HG03095 (cell line): ENCODE data around the gene PACRG.

Source experiments
- ATAC-seq: cut with Tn5 transposase; IDR thresholded peaks from one replicate; pipeline ENCODE4 v1.9.1; 2021; ENCODE audit warnings: moderate library complexity; ENCODE audit not compliant: unreplicated experiment

Gene PACRG

GRCh38 chr6:163260111-163260895 lies 532.5 kb downstream of the PACRG start:
- ATAC-seq, result no peak

- no peak for ATAC-seq
Observed at GRCh38 chr6:163260911-163261310, 533.1 kb downstream of the PACRG start.

DNA sequence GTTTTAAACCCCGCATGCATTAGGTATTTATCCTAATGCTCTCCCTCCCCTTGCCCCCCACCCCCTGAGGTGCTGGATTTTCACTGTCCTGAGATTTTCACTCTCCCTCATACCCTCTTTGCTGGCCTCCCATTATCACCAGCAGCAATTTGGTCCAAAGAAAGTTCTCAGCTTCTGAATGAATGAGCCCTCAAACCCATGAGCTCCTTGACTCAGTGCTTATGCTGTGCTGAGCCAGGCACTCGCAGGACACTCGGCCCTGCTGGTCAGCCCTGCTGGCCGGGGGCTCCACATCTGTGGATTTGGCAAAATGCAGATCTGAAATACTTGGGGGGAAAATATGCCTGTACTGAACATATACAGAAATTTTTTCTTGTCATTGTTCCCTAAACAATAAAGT lies 533.6 kb downstream of the PACRG start:
- ATAC-seq, result no peak

- no peak for ATAC-seq
Observed at GRCh38 chr6:163262080-163262479, 534.3 kb downstream of the PACRG start.

- no peak for ATAC-seq
Observed at GRCh38 chr6:163263196-163263595, 535.4 kb downstream of the PACRG start.

- ATAC-seq, result no peak
Observed at GRCh38 chr6:163263998-163264661, 536.4 kb downstream of the PACRG start.

GRCh38 chr6:163264662-163265035 lies 536.9 kb downstream of the PACRG start:
- ATAC-seq, result no peak

DNA sequence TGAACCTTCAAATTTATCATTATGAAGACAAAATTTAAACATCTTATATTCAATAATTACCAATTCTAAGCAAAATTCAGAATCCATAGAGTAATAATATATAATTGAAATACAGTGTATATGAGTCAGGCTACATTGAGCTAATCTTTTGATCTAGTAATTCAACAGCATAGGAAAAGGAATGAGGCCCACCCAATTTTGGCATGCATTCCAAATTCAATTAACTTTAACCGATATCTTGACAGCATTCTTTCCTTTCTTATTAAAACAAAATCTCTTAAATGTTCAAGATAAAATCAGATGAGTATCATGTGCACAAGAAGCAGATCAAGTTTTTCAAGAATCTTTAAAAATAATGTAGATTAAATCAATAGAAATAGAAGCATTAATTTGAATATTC lies 553.9 kb downstream of the PACRG start:
- no peak for ATAC-seq

DNA sequence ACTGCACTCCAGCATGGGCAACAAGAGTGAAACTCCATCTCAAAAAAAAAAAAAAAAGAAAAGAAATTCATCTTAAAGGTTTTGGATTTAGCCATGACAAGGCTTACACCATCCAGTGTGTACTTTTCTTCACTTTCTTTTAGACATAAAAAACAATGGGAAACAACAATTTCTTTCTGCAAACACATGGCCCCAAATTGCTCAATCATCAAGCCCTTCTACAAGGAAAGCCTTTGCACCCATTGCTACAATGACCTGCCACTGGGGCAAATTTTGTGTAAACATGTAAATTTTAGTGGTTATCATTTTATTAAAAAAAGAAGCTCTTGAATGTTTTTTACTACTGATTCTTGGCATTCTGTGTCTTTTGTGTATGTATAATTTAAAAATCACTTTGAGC lies 554.9 kb downstream of the PACRG start:
- no peak for ATAC-seq

GRCh38 chr6:163284151-163284550 lies 556.4 kb downstream of the PACRG start:
- no peak for ATAC-seq

DNA sequence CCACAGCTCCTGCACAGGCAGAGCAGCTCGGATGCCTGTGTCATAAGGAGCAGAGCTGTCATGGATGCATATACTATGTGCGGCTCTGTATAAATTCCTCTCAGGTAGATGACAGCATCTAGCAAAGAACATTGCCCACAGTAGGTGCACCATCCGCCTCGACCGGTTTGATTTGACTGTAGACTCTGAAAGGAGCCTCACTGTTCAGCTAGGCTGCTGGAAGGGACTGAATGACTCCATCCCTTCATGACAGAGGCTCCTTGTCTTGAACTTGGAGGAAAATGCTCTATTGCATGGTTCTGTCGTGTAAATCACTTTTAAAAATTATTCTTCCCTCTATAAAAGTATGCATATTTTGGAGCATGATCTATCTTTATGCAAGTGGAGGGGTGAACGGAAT lies 557.9 kb downstream of the PACRG start:
- no peak for ATAC-seq

DNA sequence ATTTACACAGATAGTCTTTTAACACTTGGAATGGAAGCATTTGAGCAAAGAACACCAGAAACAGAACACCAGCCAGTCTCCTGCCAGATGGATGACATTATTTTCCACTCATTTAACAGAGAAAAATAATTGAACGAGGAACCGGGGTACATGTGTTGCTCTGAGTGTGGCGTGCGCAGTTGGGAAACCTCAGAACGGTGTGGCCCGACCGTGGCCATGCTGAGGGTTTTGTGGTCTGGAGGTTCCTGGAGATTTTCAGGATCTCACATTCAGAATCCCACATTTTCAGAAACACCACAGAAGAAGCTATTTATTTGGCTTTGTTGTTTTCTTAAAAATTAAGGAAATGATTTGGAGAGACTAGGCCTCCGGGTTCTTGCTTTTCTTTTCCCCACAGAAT lies 559.9 kb downstream of the PACRG start:
- ATAC-seq, result no peak

- ATAC-seq, result no peak
Observed at GRCh38 chr6:163288066-163288465, 560.3 kb downstream of the PACRG start.

GRCh38 chr6:163288915-163289314 lies 561.1 kb downstream of the PACRG start:
- no peak for ATAC-seq

DNA sequence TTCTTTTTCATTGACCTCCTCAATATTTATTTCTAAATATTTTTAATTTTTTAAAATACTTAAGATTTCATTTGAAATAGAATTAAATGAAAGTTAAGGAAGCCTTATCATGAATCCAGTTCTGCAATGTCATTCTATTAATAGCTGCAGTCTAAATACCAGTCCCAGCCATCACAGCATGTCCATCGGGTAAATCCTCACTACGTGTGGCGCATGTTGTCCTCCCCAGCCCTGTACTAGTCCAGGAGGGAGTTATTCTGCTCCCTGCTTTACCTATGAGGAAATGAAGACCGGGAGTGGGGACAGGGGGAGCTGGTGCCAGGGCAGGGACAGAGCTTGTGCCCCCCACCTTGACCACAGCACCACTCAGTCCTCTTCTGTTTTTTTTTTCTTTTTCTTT lies 561.7 kb downstream of the PACRG start:
- ATAC-seq, result no peak

- ATAC-seq, result no peak
Observed at GRCh38 chr6:163290545-163291274, 562.9 kb downstream of the PACRG start.

GRCh38 chr6:163291622-163292021 lies 563.8 kb downstream of the PACRG start:
- no peak for ATAC-seq

GRCh38 chr6:163293286-163293685 lies 565.5 kb downstream of the PACRG start:
- no peak for ATAC-seq

DNA sequence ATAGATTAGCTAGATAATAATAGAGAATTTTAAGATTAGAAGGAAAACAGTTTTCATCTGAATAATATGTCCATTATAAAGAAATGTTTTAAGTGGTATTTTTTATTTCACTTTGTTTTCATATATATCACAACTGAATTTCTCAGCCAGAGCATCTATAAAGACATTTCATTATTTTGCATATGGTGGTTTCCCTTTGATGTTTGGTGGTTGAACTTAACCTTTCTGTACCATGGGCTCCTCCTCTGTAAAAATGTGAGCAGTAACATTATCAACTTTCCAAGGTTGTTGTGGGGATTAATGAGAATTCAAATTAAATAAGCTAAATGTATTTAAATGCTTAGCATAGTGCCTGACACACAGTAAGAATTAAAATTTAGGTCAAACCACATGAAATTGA lies 567.0 kb downstream of the PACRG start:
- ATAC-seq, result no peak

- no peak for ATAC-seq
Observed at GRCh38 chr6:163296835-163297519, 569.2 kb downstream of the PACRG start.

GRCh38 chr6:163298079-163298830 lies 570.5 kb downstream of the PACRG start:
- no peak for ATAC-seq
